A549 (cell line): ENCODE data around the gene GAA. TPM values are rescaled to one million over a fixed set of nuclear protein-coding genes. Genes with fewer than 3 reads are reported as not detected.
A peak's percentile ranks its signal among the peaks of the same experiment; 100 is the strongest.

Experiments used
- ATAC-seq, 2 experiments: fragments of 200-7000 bp in 1 of 2; fragments of >200 bp in 1 of 2; cut with Nextera tagmentation in 1 of 2; cut with Tn5 transposase in 1 of 2; 3 replicates each; pipeline versions ENCODE4 v1.8.0 to v1.9.1; 2018 to 2020; ENCODE audit warnings: mild to moderate bottlenecking in 1 of 2, moderate library complexity in 1 of 2
- CTCF ChIA-PET: fragments of 300-600 bp; sonication (Branson Sonifier 250); formaldehyde crosslinking; extraction: SDS; loops from one replicate; lab custom pipeline; 2021; ENCODE audit warnings: antibody characterized with exemption, inconsistent platforms; lab: Yijun Ruan, JAX
- POLR2A ChIA-PET: fragments of 350-600 bp; formaldehyde crosslinking; extraction: SDS; loops from one replicate; lab custom pipeline; 2021; ENCODE audit warnings: antibody characterized with exemption, inconsistent platforms; lab: Yijun Ruan, JAX
- DNase-seq, 2 experiments: peaks; one replicate each; pipeline versions ENCODE4 v3.0.0 to v3.0.0-alpha.2; 2011 to 2016; ENCODE audit warnings: low read depth in 1 of 2, low spot score in 1 of 2
- FAIRE-seq: peaks from 2 replicates; lab custom pipeline; 2011; peaks lifted over from hg19 to GRCh38; lab: Jason Lieb, UNC
- H3K27ac ChIP-seq, 2 experiments: fragments of >200 bp; sonication (Bioruptor Twin); formaldehyde crosslinking; 3 replicates each; pipeline ENCODE4 v1.5.1; 2016 to 2017
- H3K4me1 ChIP-seq: fragments of >200 bp; sonication (Bioruptor Twin); formaldehyde crosslinking; 3 replicates; pipeline ENCODE4 v1.6.1; 2016
- H3K4me2 ChIP-seq: fragments of >200 bp; sonication (Bioruptor Twin); formaldehyde crosslinking; 3 replicates; pipeline ENCODE4 v1.6.1; 2016
- H3K4me3 ChIP-seq: fragments of >200 bp; sonication (Bioruptor Twin); formaldehyde crosslinking; 3 replicates; pipeline ENCODE4 v1.5.1; 2016
- H3K9me3 ChIP-seq: fragments of >200 bp; sonication (Bioruptor Twin); formaldehyde crosslinking; 3 replicates; pipeline ENCODE4 v1.6.1; 2016
- BCL3 ChIP-seq: fragments of >200 bp; sonication (Bioruptor Twin); formaldehyde crosslinking; IDR thresholded peaks from 3 replicates; pipeline ENCODE4 v1.6.1; 2016
- BHLHE40 ChIP-seq: IDR thresholded peaks from 2 replicates; pipeline ENCODE4 v1.6.1; 2012; ENCODE audit warnings: low read depth, low read length, inconsistent platforms
- CEBPB ChIP-seq, 2 experiments: fragments of >200 bp in 1 of 2; sonication (Bioruptor Twin) in 1 of 2; formaldehyde crosslinking in 1 of 2; IDR thresholded peaks; 2 replicates each; pipeline ENCODE4 v1.6.1; 2012 to 2016
- CHD2 ChIP-seq: fragments of 150-350 bp; IDR thresholded peaks from 2 replicates; pipeline ENCODE4 v1.6.1; 2014; ENCODE audit warnings: low read length; ENCODE audit not compliant: partially characterized antibody
- CHD4 ChIP-seq: fragments of 200-600 bp; sonication (generic); IDR thresholded peaks from 2 replicates; pipeline ENCODE4 v1.6.1; 2016; ENCODE audit warnings: antibody characterized with exemption, mild to moderate bottlenecking, borderline replicate concordance
- E2F6 ChIP-seq: IDR thresholded peaks from 2 replicates; pipeline ENCODE4 v1.6.1; 2012; ENCODE audit warnings: low read depth, borderline replicate concordance
- EHF ChIP-seq: fragments of 250-450 bp; sonication (Bioruptor Pico); IDR thresholded peaks from 2 replicates; pipeline ENCODE4 v1.5.0; 2020; ENCODE audit warnings: mild to moderate bottlenecking
- GATA3 ChIP-seq: IDR thresholded peaks from 2 replicates; pipeline ENCODE4 v1.6.1; 2012; ENCODE audit warnings: borderline replicate concordance
- HEYL ChIP-seq: fragments of 250-450 bp; sonication (Bioruptor Pico); IDR thresholded peaks from 2 replicates; pipeline ENCODE4 v1.8.0; 2021; ENCODE audit warnings: mild to moderate bottlenecking, moderate library complexity
- JUN ChIP-seq, 2 experiments: fragments of >200 bp; sonication (Bioruptor Twin); formaldehyde crosslinking; IDR thresholded peaks; 2 replicates in 1 of 2; 3 replicates in 1 of 2; pipeline ENCODE4 v1.6.1; 2016 to 2017
- MAFK ChIP-seq: fragments of 450-650 bp; IDR thresholded peaks from 2 replicates; pipeline ENCODE4 v1.6.1; 2014; ENCODE audit not compliant: partially characterized antibody
- MAX ChIP-seq: IDR thresholded peaks from 2 replicates; pipeline ENCODE4 v1.6.1; 2012
- NFE2L2 ChIP-seq: fragments of 150-350 bp; conservative IDR thresholded peaks from 2 replicates; pipeline ENCODE4 v1.6.1; 2014; ENCODE audit warnings: low read length
- PBX3 ChIP-seq: IDR thresholded peaks from 2 replicates; pipeline ENCODE4 v1.6.1; 2012
- PHF8 ChIP-seq: fragments of 200-600 bp; sonication (generic); IDR thresholded peaks from 2 replicates; pipeline ENCODE4 v1.6.1; 2016; ENCODE audit warnings: low read depth, mild to moderate bottlenecking, antibody characterized with exemption, moderate library complexity, borderline replicate concordance
- POLR2A ChIP-seq: IDR thresholded peaks from 2 replicates; pipeline ENCODE4 v1.6.1; 2012; ENCODE audit warnings: mild to moderate bottlenecking, low read length
- REST ChIP-seq: fragments of 200-600 bp; sonication (generic); IDR thresholded peaks from 2 replicates; pipeline ENCODE4 v1.6.1; 2016; ENCODE audit warnings: antibody characterized with exemption, mild to moderate bottlenecking, moderate library complexity
- RFX5 ChIP-seq: fragments of 450-650 bp; IDR thresholded peaks from 2 replicates; pipeline ENCODE4 v1.7.1; 2014; ENCODE audit warnings: antibody characterized with exemption, mild to moderate bottlenecking, moderate library complexity
- TFCP2L1 ChIP-seq: fragments of 250-450 bp; sonication (Bioruptor Pico); IDR thresholded peaks from 2 replicates; pipeline ENCODE4 v1.5.0; 2021; ENCODE audit warnings: mild to moderate bottlenecking
- TP53 ChIP-seq: fragments of 250-450 bp; sonication (Bioruptor Pico); IDR thresholded peaks from 2 replicates; pipeline ENCODE4 v1.5.0; 2021; ENCODE audit warnings: mild to moderate bottlenecking, moderate library complexity
- USF2 ChIP-seq: fragments of 450-650 bp; IDR thresholded peaks from 2 replicates; pipeline ENCODE4 v1.6.1; 2014; ENCODE audit warnings: antibody characterized with exemption
- ZC3H11A ChIP-seq: fragments of 450-650 bp; IDR thresholded peaks from 2 replicates; pipeline ENCODE4 v1.6.1; 2014; ENCODE audit warnings: antibody characterized with exemption, mild to moderate bottlenecking
- WGBS: methylation state at CpG from one replicate; pipeline ENCODE4 v1.1.6; 2017; ENCODE audit errors: missing lambda C conversion rate; 5-methylcytosine and 5-hydroxymethylcytosine counted together
- polyA plus RNA-seq, 4 experiments: library from polyadenylated mRNA; depleted of rRNA in 3 of 4; stranded (reverse); fragments of >200 nt; fragmentation: RNase III in 1 of 4; extraction: RNeasy Plus Mini Kit Qiagen cat#74134 plus additional on column Dnase treatment in 1 of 4; gene quantifications; 2 replicates in 3 of 4; 3 replicates in 1 of 4; pipeline ENCODE4 v1.2.3, GENCODE V29; 2011 to 2017

The GAA gene
- polyA plus RNA-seq, 2 of the 4 experiments (the other 2 are of a cell fraction) = 5.7 to 47.4 TPM

- DNase-seq (peak; percentile 100), FAIRE-seq (peak; percentile 100), ATAC-seq (peak; percentile 92 to 93)
- ChIA-PET CTCF (interaction anchor here (1.1 to 3.3 kb wide), 5 partner anchors 26 to 106 kb away, joined by 4 to 14 read pairs (median 12); partner anchors contain the start of gene GAA), POLR2A (interaction anchor here (0.6 kb wide), 1 partner anchor 73 kb away, joined by 3 read pairs; the partner anchor contains the start of genes SGSH and SLC26A11)
- H3K27ac ChIP-seq = peak within 1 kb of the TSS; percentile 92 to 95
- no peaks in the 10 kb centered on the region for H3K9me3 ChIP-seq
- H3K4me3 ChIP-seq = peak within 1 kb of the TSS; percentile 65
- TF ChIP-seq GATA3 = peak; percentile 55
- peak; percentile 83; the same call in 1 of the 2 replicates for TF ChIP-seq TFCP2L1 (CRISPR knock-in tag)
- TF ChIP-seq JUN (IDR thresholded peaks at IDR 0.05) = peak; percentile 69 to 98
- peak; percentile 90 for TF ChIP-seq USF2
- peak; percentile 95 for TF ChIP-seq BCL3
- TF ChIP-seq BHLHE40 = peak; percentile 92
- peak; percentile 91 for TF ChIP-seq MAX
- TF ChIP-seq PHF8 = peak; percentile 83
- 0 out of 2 replicates have a peak, but pooled peaks have one; percentile 7 for TF ChIP-seq RFX5
- TF ChIP-seq E2F6 = peak; percentile 41
- no peak for TF ChIP-seq PBX3
- TF ChIP-seq TP53 (CRISPR knock-in tag) = peak; percentile 26; the same call in 1 of the 2 replicates
- TF ChIP-seq CEBPB (IDR thresholded peaks at IDR 0.05) = peak in 1 of 2 experiments; percentile 61; a peak in 2 of 4 replicates
- TF ChIP-seq ZC3H11A = no peak
- peak; percentile 97 for TF ChIP-seq POLR2A
- TF ChIP-seq CHD2 = peak; percentile 97
- TF ChIP-seq HEYL (CRISPR knock-in tag) = no peak
- TF ChIP-seq MAFK = no peak
- no peak for TF ChIP-seq CHD4
- TF ChIP-seq NFE2L2 = no peak
- TF ChIP-seq REST = peak; percentile 96
- TF ChIP-seq EHF (CRISPR knock-in tag) = no peak
- peaks cover 26% of the 10 kb centered on the region for H3K4me1 ChIP-seq
- WGBS = 1% methylated on average over 80 of the region's 90 CpGs
- peak within 1 kb of the TSS; percentile 94 for H3K4me2 ChIP-seq
Observed at GRCh38 chr17:80147035-80147822, 45.8 kb downstream of the GAA start, which contains the start of gene EIF4A3. Gene EIF4A3, minus strand, starts transcription at chr17:80147128. Its CDS starts 167 bp downstream, at chr17:80146961.
